ENCODE data around the gene MCRS1.
"Not testable (repeated sequence)": the region's sequence is repeated elsewhere in the genome, so short reads cannot be mapped to it uniquely, and the experiment has no call there.

Gene MCRS1

GRCh38 chr12:49512546-49512945 lies 55.4 kb downstream of the MCRS1 start:
- no peak for DNase-seq

- DNase-seq: no peak
Observed at GRCh38 chr12:49511410-49511809, 56.5 kb downstream of the MCRS1 start.

- DNase-seq: not testable (repeated sequence)
Observed at GRCh38 chr12:49509681-49510080, 58.3 kb downstream of the MCRS1 start.

Data from stimulated activated CD4-positive, alpha-beta T cell treated with anti-CD3 and anti-CD28 coated beads, Interleukin-12 subunit alpha, Interleukin-12 subunit beta, amount 100 ng/mL, for 4 hours (primary cell).